Hepatocyte (in vitro differentiated cells): ENCODE measurements around the gene SLC39A11.

Source experiments
- EZH2phosphoT487 ChIP-seq: fragments of 200-600 bp; sonication (generic); IDR thresholded peaks from one replicate; pipeline ENCODE4 v1.6.1; 2018; ENCODE audit warnings: antibody characterized with exemption, mild to moderate bottlenecking, low read depth, moderate library complexity; ENCODE audit not compliant: unreplicated experiment, severe bottlenecking
- TF ChIP-seq, protein P1 (sequence below): fragments of 200-600 bp; sonication (generic); IDR thresholded peaks from 2 replicates; pipeline ENCODE4 v1.5.1; 2016; ENCODE audit warnings: antibody characterized with exemption, mild to moderate bottlenecking; ENCODE audit not compliant: poor library complexity

DNA sequence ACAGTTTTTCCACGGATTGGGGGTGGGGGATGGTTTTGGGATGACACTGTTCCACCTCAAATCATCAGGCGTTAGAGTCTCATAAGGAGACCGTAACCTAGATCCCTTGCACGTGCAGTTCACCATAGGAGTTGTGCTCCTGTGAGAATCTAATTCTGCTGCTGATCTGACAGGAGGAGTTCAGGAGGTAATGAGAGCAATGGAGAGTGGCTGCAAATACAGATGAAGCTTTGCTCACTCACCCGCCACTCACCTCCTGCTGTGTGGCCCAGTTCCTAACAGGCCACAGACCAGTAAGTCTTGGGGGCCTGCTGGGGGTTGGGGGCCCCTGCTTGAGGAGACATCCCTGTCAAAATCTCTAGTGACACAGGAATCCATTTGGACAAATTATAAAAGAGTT is 29.8 kb downstream of the SLC39A11 start:
- TF ChIP-seq, protein P1, sequence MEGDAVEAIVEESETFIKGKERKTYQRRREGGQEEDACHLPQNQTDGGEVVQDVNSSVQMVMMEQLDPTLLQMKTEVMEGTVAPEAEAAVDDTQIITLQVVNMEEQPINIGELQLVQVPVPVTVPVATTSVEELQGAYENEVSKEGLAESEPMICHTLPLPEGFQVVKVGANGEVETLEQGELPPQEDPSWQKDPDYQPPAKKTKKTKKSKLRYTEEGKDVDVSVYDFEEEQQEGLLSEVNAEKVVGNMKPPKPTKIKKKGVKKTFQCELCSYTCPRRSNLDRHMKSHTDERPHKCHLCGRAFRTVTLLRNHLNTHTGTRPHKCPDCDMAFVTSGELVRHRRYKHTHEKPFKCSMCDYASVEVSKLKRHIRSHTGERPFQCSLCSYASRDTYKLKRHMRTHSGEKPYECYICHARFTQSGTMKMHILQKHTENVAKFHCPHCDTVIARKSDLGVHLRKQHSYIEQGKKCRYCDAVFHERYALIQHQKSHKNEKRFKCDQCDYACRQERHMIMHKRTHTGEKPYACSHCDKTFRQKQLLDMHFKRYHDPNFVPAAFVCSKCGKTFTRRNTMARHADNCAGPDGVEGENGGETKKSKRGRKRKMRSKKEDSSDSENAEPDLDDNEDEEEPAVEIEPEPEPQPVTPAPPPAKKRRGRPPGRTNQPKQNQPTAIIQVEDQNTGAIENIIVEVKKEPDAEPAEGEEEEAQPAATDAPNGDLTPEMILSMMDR = no peak
- TF ChIP-seq EZH2phosphoT487 = no peak
